ENCODE data around the gene RHBG. TPM values are rescaled to one million over a fixed set of nuclear protein-coding genes. Genes with fewer than 3 reads are reported as not detected.

The RHBG gene
- total RNA-seq: not detected in 2 replicates

GRCh38 chr1:156368889-156369684 is at the start of gene RHBG:
Gene RHBG (plus strand): TSS chr1:156369211. CDS start chr1:156369250, 39 bp downstream.

DNA sequence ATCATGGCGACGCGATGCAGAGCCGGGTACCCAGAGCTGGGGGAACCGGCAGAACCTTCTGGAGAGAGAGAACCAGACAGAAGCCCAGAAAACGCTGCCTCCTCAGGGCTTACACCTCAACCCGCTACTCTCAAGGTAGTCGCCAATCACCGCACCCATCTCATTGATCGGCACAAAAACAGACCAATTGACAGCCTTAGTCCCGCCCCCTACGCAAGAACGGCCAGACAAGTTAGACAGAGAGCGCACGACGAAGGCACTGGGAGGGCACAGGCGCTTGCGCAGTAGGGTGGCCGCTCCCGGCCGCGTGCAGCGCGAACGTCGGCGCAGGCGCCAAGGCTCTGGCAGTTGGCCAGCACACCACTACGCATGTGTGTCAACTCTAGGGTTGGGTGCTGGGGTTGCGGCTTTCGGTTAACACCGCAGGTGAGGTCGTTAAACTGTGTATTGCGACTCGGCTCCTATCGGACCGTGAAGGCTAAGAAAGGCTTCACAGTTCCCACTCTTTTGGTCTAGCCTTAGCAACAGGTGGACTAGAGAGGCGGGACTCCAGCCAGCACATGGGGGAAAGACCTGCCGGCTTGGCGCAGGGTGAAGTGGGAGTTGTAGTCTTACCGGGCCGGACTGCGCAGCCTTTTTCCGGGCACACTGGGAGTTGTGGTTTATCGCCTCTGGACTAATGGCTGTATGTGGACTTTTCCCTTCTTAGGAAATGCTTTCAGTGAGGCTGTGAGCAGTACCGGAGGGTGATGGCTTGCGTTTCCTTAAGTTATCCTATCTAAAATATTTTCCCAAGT is 30.6 kb upstream of the RHBG start, which contains the start of the genes CCT3 and TSACC:
Gene CCT3 (minus strand): TSS at position 113 of the 797 bp plus-strand sequence. CDS start 108 bp downstream, at position 5.
Gene TSACC (plus strand): TSS at position 347 of the 797 bp plus-strand sequence. CDS start 1,232 bp downstream, outside the sequence.

Other genes with a start within 250 kb of the RHBG start
- 1.6 and 2.7 TPM in 2 replicates for gene SEMA4A, start 215.6 kb upstream of the RHBG start, total RNA-seq
- gene SLC25A44, start 175.1 kb upstream of the RHBG start, total RNA-seq: 11.2 and 11.3 TPM in 2 replicates
- 16.9 and 20.3 TPM in 2 replicates for gene PMF1, start 156.2 kb upstream of the RHBG start, total RNA-seq
- 0.26 and 0.50 TPM in 2 replicates for gene BGLAP, start 127.0 kb upstream of the RHBG start, total RNA-seq
- gene PAQR6, start 121.2 kb upstream of the RHBG start, total RNA-seq: 0.46 and 0.56 TPM in 2 replicates
- gene SMG5, start 86.4 kb upstream of the RHBG start, total RNA-seq: 52.3 and 71.4 TPM in 2 replicates
- 2.0 and 2.6 TPM in 2 replicates for gene TMEM79, start 84.9 kb upstream of the RHBG start, total RNA-seq
- gene GLMP, start 73.5 kb upstream of the RHBG start, total RNA-seq: 68.6 and 85.1 TPM in 2 replicates
- 0.13 and 0.92 TPM in 2 replicates for gene VHLL, start 69.9 kb upstream of the RHBG start, total RNA-seq
- 271 and 277 TPM in 2 replicates for gene CCT3, start 30.9 kb upstream of the RHBG start, total RNA-seq
- not detected in 2 replicates for gene TSACC, start 30.7 kb upstream of the RHBG start, total RNA-seq
- gene MEF2D, start 131.6 kb downstream of the RHBG start, total RNA-seq: 11.8 and 13.9 TPM in 2 replicates
- gene IQGAP3, start 203.4 kb downstream of the RHBG start, total RNA-seq: 6.0 and 16.6 TPM in 2 replicates
- not detected in 2 replicates for gene TTC24, start 210.5 kb downstream of the RHBG start, total RNA-seq
- 49.4 and 59.5 TPM in 2 replicates for gene NAXE, start 222.6 kb downstream of the RHBG start, total RNA-seq
- 8.7 and 18.0 TPM in 2 replicates for gene GPATCH4, start 232.3 kb downstream of the RHBG start, total RNA-seq

All from smooth muscle cell of the pulmonary artery (primary cell).